Measurements from ENCODE around the gene ABHD2. TPM values are rescaled to one million over a fixed set of nuclear protein-coding genes. Genes with fewer than 3 reads are reported as not detected.
A peak's percentile ranks its signal among the peaks of the same experiment; 100 is the strongest.

The ABHD2 gene
- total and polyA plus RNA-seq, 9 of the 15 experiments (the other 6 are each of a cell fraction or from before 2014, with no cell fraction given) = 16.9 to 99.8 (median 47.5) TPM

- Histone ChIP-seq H3K79me2 (ENCODE audit: control insufficient read depth, insufficient read depth, low read length) (peaks cover 25% of the 10 kb centered on the region), H3K4me3 (no peak overlapping the region), H3K9me3 (replicated peaks; ENCODE audit: control insufficient read depth, insufficient read depth, low read depth, low read length) (no peaks in the 10 kb centered on the region), H3K36me3 (ENCODE audit: control insufficient read depth, insufficient read depth, low read length) (peaks cover 93% of the 10 kb centered on the region), H3K9ac (ENCODE audit: insufficient read depth in 1 of 2, low read depth in 2 of 2, low read length in 2 of 2) (no peak overlapping the region), H3K4me1 (replicated peaks in 1 of 2; ENCODE audit: control insufficient read depth in 2 of 2, insufficient read depth in 2 of 2, low read length in 2 of 2) (peaks cover 0 to 5% of the 10 kb centered on the region in 2 experiments; a peak in 3 of 5 replicates), H4K20me1 (replicated peaks; ENCODE audit: control insufficient read depth, insufficient read depth, low read length) (no peaks in the 10 kb centered on the region), H3K27me3 (ENCODE audit: control insufficient read depth in 2 of 2, insufficient read depth in 2 of 2, low read length in 2 of 2) (no peaks in the 10 kb centered on the region), H3K4me2 (ENCODE audit: insufficient read depth, low read length) (no peak overlapping the region), H2AFZ (ENCODE audit: low read depth, low read length) (no peak overlapping the region), H3K27ac (ENCODE audit: extremely low read depth, low read depth, low read length) (no peak overlapping the region), H3K9me1 (ENCODE audit: control insufficient read depth, insufficient read depth, low read length) (no peaks in the 10 kb centered on the region)
- no peak for ATAC-seq
- BruUV-seq (replicated peaks) = no TSS peak
- intact Hi-C loops (cut with micrococcal nuclease) = no loop called here
- ChIA-PET POLR2A (interaction anchor here (0.8 to 1.6 kb wide), 3 partner anchors 12 to 79 kb away, joined by 4 to 5 read pairs (median 4); partner anchors contain the start of gene ABHD2), CTCF (ENCODE audit: low intra/inter-chr PET ratio) (no interaction called here)
- 87% methylated on average over 3 of the region's 3 CpGs for WGBS (ENCODE audit: insufficient coverage, low coverage, missing lambda C conversion rate)
- FAIRE-seq = no peak
- TF ChIP-seq, protein P1, sequence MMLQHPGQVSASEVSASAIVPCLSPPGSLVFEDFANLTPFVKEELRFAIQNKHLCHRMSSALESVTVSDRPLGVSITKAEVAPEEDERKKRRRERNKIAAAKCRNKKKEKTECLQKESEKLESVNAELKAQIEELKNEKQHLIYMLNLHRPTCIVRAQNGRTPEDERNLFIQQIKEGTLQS (IDR thresholded peaks at IDR 0.05) = peak; percentile 69
- TF ChIP-seq, protein P1 (CRISPR knock-in tag; conservative IDR thresholded peaks at IDR 0.05) = no peak
- no peak for TF ChIP-seq HSF4 (CRISPR knock-in tag; IDR thresholded peaks at IDR 0.05; ENCODE audit: borderline replicate concordance)
- TF ChIP-seq, protein P2, sequence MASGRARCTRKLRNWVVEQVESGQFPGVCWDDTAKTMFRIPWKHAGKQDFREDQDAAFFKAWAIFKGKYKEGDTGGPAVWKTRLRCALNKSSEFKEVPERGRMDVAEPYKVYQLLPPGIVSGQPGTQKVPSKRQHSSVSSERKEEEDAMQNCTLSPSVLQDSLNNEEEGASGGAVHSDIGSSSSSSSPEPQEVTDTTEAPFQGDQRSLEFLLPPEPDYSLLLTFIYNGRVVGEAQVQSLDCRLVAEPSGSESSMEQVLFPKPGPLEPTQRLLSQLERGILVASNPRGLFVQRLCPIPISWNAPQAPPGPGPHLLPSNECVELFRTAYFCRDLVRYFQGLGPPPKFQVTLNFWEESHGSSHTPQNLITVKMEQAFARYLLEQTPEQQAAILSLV (tag; IDR thresholded peaks at IDR 0.05) = peak; percentile 84
- no peak for TF ChIP-seq NUFIP1 (IDR thresholded peaks at IDR 0.05; ENCODE audit: partially characterized antibody)
- peak; percentile 99 for TF ChIP-seq CEBPB (tag; IDR thresholded peaks at IDR 0.05)
- TF ChIP-seq CEBPG (CRISPR knock-in tag; IDR thresholded peaks at IDR 0.05) = peak; percentile 85
- TF ChIP-seq CEBPG (tag; conservative IDR thresholded peaks at IDR 0.05 in 1 of 2, IDR thresholded peaks at IDR 0.05 in 1 of 2) = peak; percentile 92 to 99
- in situ Hi-C loops (cut with MboI) = no loop called here
- no peak for DNase-seq (ENCODE audit: extremely low read depth in 1 of 4, low spot score in 3 of 4)
These were observed 29.5 kb downstream of the ABHD2 start for GRCh38 chr15:89117790-89118189.
